ENCODE data around the gene NFIC.

DNA sequence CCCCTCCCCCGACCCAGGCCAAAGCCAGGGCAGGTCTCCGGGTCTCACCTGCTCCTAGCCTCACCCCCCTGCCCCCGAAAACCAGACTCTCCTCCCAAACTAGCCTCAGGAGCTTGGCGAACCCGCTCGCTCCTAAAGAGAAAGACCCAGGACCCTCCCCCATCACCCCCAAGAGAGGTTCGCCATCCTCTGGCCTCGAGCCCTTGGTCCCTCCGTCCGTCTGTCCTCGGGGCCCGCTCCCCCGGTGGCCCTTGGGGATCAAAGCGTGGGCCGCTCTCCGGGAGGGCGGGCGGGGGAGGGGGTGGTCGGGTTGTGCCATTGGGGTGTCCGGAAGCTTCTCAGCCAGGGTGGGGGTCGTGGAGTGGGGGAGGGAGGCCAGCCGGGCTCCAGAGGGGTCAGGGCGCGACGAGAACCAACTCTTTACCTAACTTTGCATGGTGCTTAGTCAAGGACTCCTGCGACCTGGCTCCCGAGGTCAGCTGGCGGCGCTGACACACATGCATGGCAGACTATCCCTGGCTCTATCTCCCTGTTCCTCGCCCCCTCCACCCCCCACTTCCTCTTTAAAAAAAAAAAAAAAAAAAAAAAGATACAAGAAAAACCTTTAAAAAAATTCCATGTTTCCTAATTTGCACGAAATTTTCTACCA lies 98.3 kb downstream of the NFIC start:
- TF ChIP-seq, protein P1, sequence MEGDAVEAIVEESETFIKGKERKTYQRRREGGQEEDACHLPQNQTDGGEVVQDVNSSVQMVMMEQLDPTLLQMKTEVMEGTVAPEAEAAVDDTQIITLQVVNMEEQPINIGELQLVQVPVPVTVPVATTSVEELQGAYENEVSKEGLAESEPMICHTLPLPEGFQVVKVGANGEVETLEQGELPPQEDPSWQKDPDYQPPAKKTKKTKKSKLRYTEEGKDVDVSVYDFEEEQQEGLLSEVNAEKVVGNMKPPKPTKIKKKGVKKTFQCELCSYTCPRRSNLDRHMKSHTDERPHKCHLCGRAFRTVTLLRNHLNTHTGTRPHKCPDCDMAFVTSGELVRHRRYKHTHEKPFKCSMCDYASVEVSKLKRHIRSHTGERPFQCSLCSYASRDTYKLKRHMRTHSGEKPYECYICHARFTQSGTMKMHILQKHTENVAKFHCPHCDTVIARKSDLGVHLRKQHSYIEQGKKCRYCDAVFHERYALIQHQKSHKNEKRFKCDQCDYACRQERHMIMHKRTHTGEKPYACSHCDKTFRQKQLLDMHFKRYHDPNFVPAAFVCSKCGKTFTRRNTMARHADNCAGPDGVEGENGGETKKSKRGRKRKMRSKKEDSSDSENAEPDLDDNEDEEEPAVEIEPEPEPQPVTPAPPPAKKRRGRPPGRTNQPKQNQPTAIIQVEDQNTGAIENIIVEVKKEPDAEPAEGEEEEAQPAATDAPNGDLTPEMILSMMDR (IDR thresholded peaks at IDR 0.05): no peak
- TF ChIP-seq POLR2A (IDR thresholded peaks at IDR 0.05): no peak
- TF ChIP-seq POLR2AphosphoS5 (IDR thresholded peaks at IDR 0.05): no peak

Data from upper lobe of left lung (tissue), 4 donors.